Measurements from ENCODE around the gene KCNJ9.

The KCNJ9 gene

GRCh38 chr1:160136121-160136925, 55.0 kb downstream of the KCNJ9 start:
- no peak overlapping the region for H3K4me3 ChIP-seq (ENCODE audit: low read length)
- H3K27ac ChIP-seq (ENCODE audit: low read depth, low read length), result no peak overlapping the region
- H3K4me1 ChIP-seq (ENCODE audit: control insufficient read depth, low read length), result no peaks in the 10 kb centered on the region
- peaks cover 11% of the 10 kb centered on the region for H3K27me3 ChIP-seq (ENCODE audit: control insufficient read depth, low read length)
- H3K9me3 ChIP-seq (ENCODE audit: control insufficient read depth, insufficient read depth, low read length), result no peaks in the 10 kb centered on the region
- no peaks in the 10 kb centered on the region for H3K9me2 ChIP-seq (replicated peaks; ENCODE audit: control insufficient read depth, low read length)
- TF ChIP-seq EZH2phosphoT487 (IDR thresholded peaks at IDR 0.05; ENCODE audit: borderline replicate concordance, low read length) (no peak), CTCF (IDR thresholded peaks at IDR 0.05; ENCODE audit: low read depth, low read length, poor library complexity, severe bottlenecking) (no peak)
- no peaks in the 10 kb centered on the region for H3K79me2 ChIP-seq (ENCODE audit: control insufficient read depth, low read length)
- H3F3A ChIP-seq (ENCODE audit: control insufficient read depth, insufficient read depth), result no peaks in the 10 kb centered on the region
- no peaks in the 10 kb centered on the region for H4K20me1 ChIP-seq (ENCODE audit: control insufficient read depth, insufficient read depth, low read depth, low read length)
- no peak overlapping the region for H3K4me2 ChIP-seq (ENCODE audit: low read length)
- H3K36me3 ChIP-seq (ENCODE audit: control insufficient read depth, low read length), result no peaks in the 10 kb centered on the region

DNA sequence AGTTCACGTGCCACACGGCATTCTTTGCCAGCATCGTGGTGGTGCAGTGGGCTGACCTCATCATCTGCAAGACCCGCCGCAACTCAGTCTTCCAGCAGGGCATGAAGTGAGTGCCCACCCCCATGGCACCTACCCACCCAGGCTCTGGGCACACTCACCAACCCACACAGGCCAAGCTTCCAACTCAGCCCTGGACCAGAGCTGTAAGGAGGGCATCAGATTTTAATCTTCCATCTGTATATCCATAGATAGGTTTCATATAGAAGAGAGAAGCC, 55.5 kb downstream of the KCNJ9 start:
- Histone ChIP-seq H3K4me2 (ENCODE audit: low read length) (no peak overlapping the region), H3K4me3 (ENCODE audit: low read length) (no peak overlapping the region), H4K20me1 (ENCODE audit: control insufficient read depth, insufficient read depth, low read depth, low read length) (no peaks in the 10 kb centered on the region), H3K4me1 (ENCODE audit: control insufficient read depth, low read length) (no peaks in the 10 kb centered on the region), H3K36me3 (ENCODE audit: control insufficient read depth, low read length) (no peaks in the 10 kb centered on the region), H3K9me3 (ENCODE audit: control insufficient read depth, insufficient read depth, low read length) (no peaks in the 10 kb centered on the region), H3F3A (ENCODE audit: control insufficient read depth, insufficient read depth) (no peaks in the 10 kb centered on the region), H3K79me2 (ENCODE audit: control insufficient read depth, low read length) (no peaks in the 10 kb centered on the region), H3K9me2 (replicated peaks; ENCODE audit: control insufficient read depth, low read length) (no peaks in the 10 kb centered on the region), H3K27me3 (ENCODE audit: control insufficient read depth, low read length) (peaks cover 9% of the 10 kb centered on the region), H3K27ac (ENCODE audit: low read depth, low read length) (no peak overlapping the region)
- TF ChIP-seq EZH2phosphoT487 (IDR thresholded peaks at IDR 0.05; ENCODE audit: borderline replicate concordance, low read length) (no peak), CTCF (IDR thresholded peaks at IDR 0.05; ENCODE audit: low read depth, low read length, poor library complexity, severe bottlenecking) (no peak)

DNA sequence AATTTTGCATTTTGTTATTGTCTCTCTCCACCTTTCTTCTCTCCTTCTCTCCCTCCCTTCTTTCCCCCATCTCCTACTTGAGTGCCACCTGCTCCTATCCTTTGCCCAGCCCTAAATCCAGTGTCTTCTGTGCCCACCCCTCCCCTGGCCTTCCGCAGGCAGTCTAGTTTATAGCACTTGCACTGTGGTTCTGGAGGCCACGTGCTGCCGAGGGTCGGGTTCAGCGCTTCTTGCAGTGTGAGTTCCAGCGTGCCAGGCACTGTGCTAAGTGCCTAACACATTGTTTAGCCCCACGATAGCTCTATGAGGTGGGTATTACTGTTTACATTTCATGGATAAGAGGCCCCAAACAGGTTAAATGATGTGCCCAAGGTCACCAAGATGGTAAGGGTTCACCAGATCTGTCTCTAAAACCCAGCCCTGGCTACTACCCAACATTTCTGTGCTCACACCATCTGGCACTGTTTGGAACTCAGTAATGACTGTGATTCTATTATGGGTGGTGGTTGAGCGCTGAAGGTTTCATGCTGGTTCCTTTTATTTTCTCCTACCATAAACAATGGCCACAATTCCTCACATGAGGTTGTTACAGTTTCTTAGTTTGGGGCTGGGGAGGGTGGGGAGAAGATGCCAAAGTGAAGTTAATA, 56.0 kb downstream of the KCNJ9 start:
- no peak overlapping the region for H3K4me2 ChIP-seq (ENCODE audit: low read length)
- H3K4me3 ChIP-seq (ENCODE audit: low read length), result no peak overlapping the region
- peaks cover 6% of the 10 kb centered on the region for H3K27me3 ChIP-seq (ENCODE audit: control insufficient read depth, low read length)
- no peaks in the 10 kb centered on the region for H3K36me3 ChIP-seq (ENCODE audit: control insufficient read depth, low read length)
- H3K4me1 ChIP-seq (ENCODE audit: control insufficient read depth, low read length), result no peaks in the 10 kb centered on the region
- no peaks in the 10 kb centered on the region for H4K20me1 ChIP-seq (ENCODE audit: control insufficient read depth, insufficient read depth, low read depth, low read length)
- no peak overlapping the region for H3K27ac ChIP-seq (ENCODE audit: low read depth, low read length)
- H3K79me2 ChIP-seq (ENCODE audit: control insufficient read depth, low read length), result no peaks in the 10 kb centered on the region
- H3F3A ChIP-seq (ENCODE audit: control insufficient read depth, insufficient read depth), result no peaks in the 10 kb centered on the region
- TF ChIP-seq CTCF (IDR thresholded peaks at IDR 0.05; ENCODE audit: low read depth, low read length, poor library complexity, severe bottlenecking) (no peak), EZH2phosphoT487 (IDR thresholded peaks at IDR 0.05; ENCODE audit: borderline replicate concordance, low read length) (no peak)
- H3K9me3 ChIP-seq (ENCODE audit: control insufficient read depth, insufficient read depth, low read length), result no peaks in the 10 kb centered on the region
- H3K9me2 ChIP-seq (replicated peaks; ENCODE audit: control insufficient read depth, low read length), result no peaks in the 10 kb centered on the region
